Endothelial cell of umbilical vein (primary cell): ENCODE measurements around the gene HCFC1. TPM values are rescaled to one million over a fixed set of nuclear protein-coding genes. Genes with fewer than 3 reads are reported as not detected.

Experiments used
- BruUV-seq: library from RNA; stranded (reverse); fragments of 400-500 nt; replicated peaks from 2 replicates; lab custom pipeline; 2021; lab: Mats Ljungman, UMichigan
- CTCF ChIA-PET: fragments of 300-600, 350-600 bp; sonication (Branson Sonifier 250); formaldehyde crosslinking; loops from one replicate; lab custom pipeline; 2021; ENCODE audit warnings: antibody characterized with exemption, inconsistent platforms; lab: Charles Lee
- POLR2A ChIA-PET: fragments of 300-600, 350-600 bp; sonication (Branson Sonifier 250); formaldehyde crosslinking; loops from one replicate; lab custom pipeline; 2021; ENCODE audit warnings: antibody characterized with exemption, inconsistent platforms; lab: Charles Lee
- DNase-seq: peaks from one replicate; pipeline ENCODE4 v3.0.0-alpha.2; 2011; ENCODE audit warnings: low read depth, low spot score
- FAIRE-seq: peaks from 2 replicates; lab custom pipeline; 2011; peaks lifted over from hg19 to GRCh38; lab: Jason Lieb, UNC
- H2AFZ ChIP-seq: 2 replicates; pipeline ENCODE4 v1.6.0; 2012; ENCODE audit warnings: low read depth, low read length, control low read depth, inconsistent platforms
- H3K27ac ChIP-seq: 2 replicates; pipeline ENCODE4 v1.5.1; 2011; ENCODE audit warnings: low read depth, mild to moderate bottlenecking, control low read depth, low read length, moderate library complexity; ENCODE audit not compliant: insufficient read depth
- H3K27me3 ChIP-seq, 2 experiments: 2 replicates each; pipeline versions ENCODE4 v1.6.0 to v1.6.1; 2011; ENCODE audit warnings: low read length in 2 of 2, mixed read lengths in 1 of 2; ENCODE audit not compliant: control insufficient read depth in 2 of 2, insufficient read depth in 2 of 2
- H3K36me3 ChIP-seq, 2 experiments: 2 replicates in 1 of 2; 3 replicates in 1 of 2; pipeline ENCODE4 v1.5.1; 2011; ENCODE audit warnings: low read length in 2 of 2, mild to moderate bottlenecking in 1 of 2, moderate library complexity in 1 of 2; ENCODE audit not compliant: control insufficient read depth in 2 of 2, insufficient read depth in 2 of 2; ENCODE audit errors: extremely low read depth in 1 of 2
- H3K4me1 ChIP-seq: 3 replicates; pipeline ENCODE4 v1.5.1; 2011; ENCODE audit warnings: mild to moderate bottlenecking, low read length; ENCODE audit not compliant: control insufficient read depth, insufficient read depth; ENCODE audit errors: extremely low read depth
- H3K4me2 ChIP-seq: 2 replicates; pipeline ENCODE4 v1.6.1; 2011; ENCODE audit warnings: low read length, control low read depth, mixed read lengths; ENCODE audit not compliant: insufficient read depth
- H3K4me3 ChIP-seq, 3 experiments: fragments of 200-600 bp in 1 of 3; sonication (generic), shearing (Covaris generic) in 1 of 3; replicated peaks in 1 of 3; 2 replicates each; pipeline ENCODE4 v1.5.1; 2011 to 2016; ENCODE audit warnings: control low read depth in 3 of 3, low read length in 3 of 3, mild to moderate bottlenecking in 2 of 3, inconsistent platforms in 1 of 3, low read depth in 1 of 3, moderate library complexity in 1 of 3; ENCODE audit not compliant: insufficient read depth in 1 of 3
- H3K79me2 ChIP-seq: 2 replicates; pipeline ENCODE4 v1.6.0; 2012; ENCODE audit warnings: low read length, inconsistent platforms; ENCODE audit not compliant: control insufficient read depth, insufficient read depth
- H3K9ac ChIP-seq: replicated peaks from 2 replicates; pipeline ENCODE3; 2011; ENCODE audit warnings: low read length, control low read depth; ENCODE audit not compliant: insufficient read depth; ENCODE audit errors: extremely low read depth
- H3K9me1 ChIP-seq: replicated peaks from 3 replicates; pipeline ENCODE4 v1.6.0; 2011; ENCODE audit warnings: mild to moderate bottlenecking, low read length; ENCODE audit not compliant: control insufficient read depth, insufficient read depth; ENCODE audit errors: extremely low read depth
- H3K9me3 ChIP-seq: replicated peaks from 2 replicates; pipeline ENCODE4 v1.5.1; 2012; ENCODE audit warnings: low read length, inconsistent platforms; ENCODE audit not compliant: control insufficient read depth, insufficient read depth
- H4K20me1 ChIP-seq: replicated peaks from 2 replicates; pipeline ENCODE3; 2011; ENCODE audit warnings: mild to moderate bottlenecking, low read length; ENCODE audit not compliant: control insufficient read depth, insufficient read depth; ENCODE audit errors: extremely low read depth
- EZH2 ChIP-seq: IDR thresholded peaks from 2 replicates; pipeline ENCODE4 v1.6.1; 2012; ENCODE audit warnings: borderline replicate concordance, low read depth, mild to moderate bottlenecking, moderate library complexity, low read length, inconsistent platforms; ENCODE audit not compliant: severe bottlenecking
- FOS ChIP-seq: IDR thresholded peaks from 2 replicates; pipeline ENCODE4 v1.6.1; 2011; ENCODE audit warnings: mild to moderate bottlenecking, low read length, moderate library complexity, borderline replicate concordance; ENCODE audit not compliant: insufficient read depth
- GATA2 ChIP-seq: IDR thresholded peaks from 2 replicates; pipeline ENCODE4 v1.7.0; 2011; ENCODE audit warnings: low read depth, mild to moderate bottlenecking, moderate library complexity, mixed read lengths, low read length; ENCODE audit not compliant: insufficient read length, insufficient read depth
- JUN ChIP-seq: IDR thresholded peaks from 2 replicates; pipeline ENCODE4 v1.6.1; 2011; ENCODE audit warnings: borderline replicate concordance, low read depth; ENCODE audit not compliant: insufficient read length, insufficient read depth
- MYC ChIP-seq: IDR thresholded peaks from one replicate; pipeline ENCODE4 v1.6.1; 2011; ENCODE audit warnings: mild to moderate bottlenecking, low read depth, low read length
- POLR2A ChIP-seq: IDR thresholded peaks from 2 replicates; pipeline ENCODE4 v1.6.1; 2012; ENCODE audit warnings: low read depth, mild to moderate bottlenecking, control low read depth, low read length
- POLR2AphosphoS5 ChIP-seq: IDR thresholded peaks from 2 replicates; pipeline ENCODE4 v1.6.1; 2012; ENCODE audit warnings: low read depth, mild to moderate bottlenecking, control low read depth, low read length, moderate library complexity; ENCODE audit not compliant: insufficient read depth
- dilution Hi-C: fragments of 300-500 bp; cut with MboI; formaldehyde crosslinking; loops from one replicate; pipeline ENCODE4 v1.15.0; 2019; ENCODE audit warnings: low sequenced_read_pairs; ENCODE audit not compliant: extremely low pct_ligation_motif_present
- intact Hi-C: fragments of 100-400 bp; cut with micrococcal nuclease; formaldehyde crosslinking; loops from one replicate; pipeline ENCODE4 v1.10.0; 2022
- polyA plus RNA-seq, 4 experiments: library from polyadenylated mRNA; depleted of rRNA in 3 of 4; stranded (reverse) in 3 of 4; unstranded in 1 of 4; fragments of >200 nt; gene quantifications; 2 replicates each; pipeline versions ENCODE4 v1.2.1 to v1.2.3, GENCODE V29; 2011 to 2012; ENCODE audit warnings: missing spikeins in 1 of 4
- total RNA-seq: library from RNA; stranded (reverse); gene quantifications from 2 replicates; pipeline ENCODE4 v1.2.3, GENCODE V29; 2021
- TF ChIP-seq, protein P1 (sequence below): IDR thresholded peaks from 2 replicates; pipeline ENCODE4 v1.6.1; 2011; ENCODE audit not compliant: insufficient read depth, insufficient read length
- TF ChIP-seq, protein P2 (sequence below), 2 donors: IDR thresholded peaks; 1 replicate in 1 of 2; 2 replicates in 1 of 2; pipeline ENCODE4 v1.5.1; 2011; ENCODE audit warnings: low read length in 2 of 2, mild to moderate bottlenecking in 2 of 2, moderate library complexity in 2 of 2, control low read depth in 1 of 2, inconsistent platforms in 1 of 2, low read depth in 1 of 2; ENCODE audit not compliant: insufficient read depth in 1 of 2; ENCODE audit errors: extremely low read depth in 1 of 2

Gene HCFC1
- total and polyA plus RNA-seq, 2 donors (not counting 3 experiments of a cell fraction or from before 2014, with no cell fraction given), result 15.9 to 85.9 TPM

DNA sequence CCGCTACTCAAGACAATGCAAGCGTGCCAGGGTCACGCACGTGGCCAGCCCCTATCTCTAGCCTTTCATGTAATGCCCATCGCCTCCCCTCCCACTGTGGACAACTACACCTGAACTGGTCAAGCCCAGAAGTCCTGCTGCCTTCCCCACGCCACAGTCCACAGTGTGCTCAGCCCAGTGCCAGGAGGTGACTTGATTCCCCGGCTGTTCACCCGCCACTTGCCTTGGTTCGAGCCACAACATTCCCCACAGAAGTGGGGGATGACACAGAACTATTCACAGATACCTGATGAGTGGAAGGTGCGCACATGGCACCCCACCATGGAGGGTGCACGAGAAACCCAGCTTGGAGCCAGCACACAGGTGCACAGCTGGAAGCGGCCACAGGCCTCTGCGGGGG, 52.3 kb downstream of the HCFC1 start:
- DNase-seq, result no peak
- Histone ChIP-seq H4K20me1 (no peaks in the 10 kb centered on the region), H3K27me3 (no peaks in the 10 kb centered on the region), H3K9me3 (no peaks in the 10 kb centered on the region), H3K9ac (no peak overlapping the region), H3K27ac (no peak overlapping the region), H3K4me3 (no peak overlapping the region), H3K9me1 (no peaks in the 10 kb centered on the region), H2AFZ (no peak overlapping the region), H3K4me1 (peaks cover 11% of the 10 kb centered on the region), H3K79me2 (no peaks in the 10 kb centered on the region), H3K4me2 (no peak overlapping the region), H3K36me3 (peaks cover 0 to 3% of the 10 kb centered on the region in 2 experiments)
- no peak for FAIRE-seq
- ChIA-PET CTCF (no interaction called here), POLR2A (no interaction called here)
- no TSS peak for BruUV-seq
- TF ChIP-seq POLR2A (no peak), FOS (no peak), GATA2 (no peak), JUN (no peak), POLR2AphosphoS5 (no peak), MYC (no peak), EZH2 (no peak)
- TF ChIP-seq, protein P1, sequence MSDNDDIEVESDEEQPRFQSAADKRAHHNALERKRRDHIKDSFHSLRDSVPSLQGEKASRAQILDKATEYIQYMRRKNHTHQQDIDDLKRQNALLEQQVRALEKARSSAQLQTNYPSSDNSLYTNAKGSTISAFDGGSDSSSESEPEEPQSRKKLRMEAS, result no peak
- TF ChIP-seq, protein P2, sequence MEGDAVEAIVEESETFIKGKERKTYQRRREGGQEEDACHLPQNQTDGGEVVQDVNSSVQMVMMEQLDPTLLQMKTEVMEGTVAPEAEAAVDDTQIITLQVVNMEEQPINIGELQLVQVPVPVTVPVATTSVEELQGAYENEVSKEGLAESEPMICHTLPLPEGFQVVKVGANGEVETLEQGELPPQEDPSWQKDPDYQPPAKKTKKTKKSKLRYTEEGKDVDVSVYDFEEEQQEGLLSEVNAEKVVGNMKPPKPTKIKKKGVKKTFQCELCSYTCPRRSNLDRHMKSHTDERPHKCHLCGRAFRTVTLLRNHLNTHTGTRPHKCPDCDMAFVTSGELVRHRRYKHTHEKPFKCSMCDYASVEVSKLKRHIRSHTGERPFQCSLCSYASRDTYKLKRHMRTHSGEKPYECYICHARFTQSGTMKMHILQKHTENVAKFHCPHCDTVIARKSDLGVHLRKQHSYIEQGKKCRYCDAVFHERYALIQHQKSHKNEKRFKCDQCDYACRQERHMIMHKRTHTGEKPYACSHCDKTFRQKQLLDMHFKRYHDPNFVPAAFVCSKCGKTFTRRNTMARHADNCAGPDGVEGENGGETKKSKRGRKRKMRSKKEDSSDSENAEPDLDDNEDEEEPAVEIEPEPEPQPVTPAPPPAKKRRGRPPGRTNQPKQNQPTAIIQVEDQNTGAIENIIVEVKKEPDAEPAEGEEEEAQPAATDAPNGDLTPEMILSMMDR (IDR thresholded peaks at IDR 0.05; ENCODE audit: extremely low read depth in 1 of 2, insufficient read depth in 1 of 2, low read depth in 1 of 2, low read length in 2 of 2), result no peak
- intact Hi-C loops (no loop called here), dilution Hi-C loops (no loop called here)
